Glutamatergic neuron (in vitro differentiated cells): ENCODE data around the gene MRPS23. TPM values are rescaled to one million over a fixed set of nuclear protein-coding genes. Genes with fewer than 3 reads are reported as not detected.

Experiments used
- DNase-seq: peaks from one replicate; pipeline ENCODE4 v3.0.0; 2022
- H3K27ac Mint-ChIP-seq: one replicate; pipeline ENCODE4 v1.8.0; 2020; ENCODE audit warnings: mild to moderate bottlenecking, mixed read lengths, inconsistent platforms; ENCODE audit not compliant: unreplicated experiment
- H3K27me3 Mint-ChIP-seq: one replicate; pipeline ENCODE4 v1.8.0; 2020; ENCODE audit warnings: mild to moderate bottlenecking, moderate library complexity, mixed read lengths, inconsistent platforms; ENCODE audit not compliant: unreplicated experiment
- H3K36me3 Mint-ChIP-seq: one replicate; pipeline ENCODE4 v1.8.0; 2020; ENCODE audit warnings: mild to moderate bottlenecking, mixed read lengths, inconsistent platforms; ENCODE audit not compliant: unreplicated experiment
- H3K4me1 Mint-ChIP-seq: one replicate; pipeline ENCODE4 v1.8.0; 2020; ENCODE audit warnings: mild to moderate bottlenecking, low read depth, mixed read lengths, inconsistent platforms; ENCODE audit not compliant: unreplicated experiment
- H3K4me3 Mint-ChIP-seq: one replicate; pipeline ENCODE4 v1.8.0; 2020; ENCODE audit warnings: mild to moderate bottlenecking, mixed read lengths, inconsistent platforms; ENCODE audit not compliant: unreplicated experiment
- H3K9me3 Mint-ChIP-seq: one replicate; pipeline ENCODE4 v1.8.0; 2020; ENCODE audit warnings: mild to moderate bottlenecking, moderate library complexity, mixed read lengths, inconsistent platforms; ENCODE audit not compliant: unreplicated experiment
- total RNA-seq: library from RNA; stranded (reverse); fragmentation: NEBNext Ultra II Directional; extraction: Animal tissue kit (Norgen Biotek cat#: 25700); gene quantifications from one replicate; pipeline ENCODE4 v1.2.1, GENCODE V29; 2021; ENCODE audit not compliant: unreplicated experiment
- TF ChIP-seq, protein P1 (sequence below): fragments of 200-600 bp; sonication (generic); IDR thresholded peaks from one replicate; pipeline ENCODE4 v1.5.0; 2021; ENCODE audit not compliant: partially characterized antibody, unreplicated experiment

The MRPS23 gene
- total RNA-seq, 1 donor from 2014 or later = 50.0 TPM

DNA sequence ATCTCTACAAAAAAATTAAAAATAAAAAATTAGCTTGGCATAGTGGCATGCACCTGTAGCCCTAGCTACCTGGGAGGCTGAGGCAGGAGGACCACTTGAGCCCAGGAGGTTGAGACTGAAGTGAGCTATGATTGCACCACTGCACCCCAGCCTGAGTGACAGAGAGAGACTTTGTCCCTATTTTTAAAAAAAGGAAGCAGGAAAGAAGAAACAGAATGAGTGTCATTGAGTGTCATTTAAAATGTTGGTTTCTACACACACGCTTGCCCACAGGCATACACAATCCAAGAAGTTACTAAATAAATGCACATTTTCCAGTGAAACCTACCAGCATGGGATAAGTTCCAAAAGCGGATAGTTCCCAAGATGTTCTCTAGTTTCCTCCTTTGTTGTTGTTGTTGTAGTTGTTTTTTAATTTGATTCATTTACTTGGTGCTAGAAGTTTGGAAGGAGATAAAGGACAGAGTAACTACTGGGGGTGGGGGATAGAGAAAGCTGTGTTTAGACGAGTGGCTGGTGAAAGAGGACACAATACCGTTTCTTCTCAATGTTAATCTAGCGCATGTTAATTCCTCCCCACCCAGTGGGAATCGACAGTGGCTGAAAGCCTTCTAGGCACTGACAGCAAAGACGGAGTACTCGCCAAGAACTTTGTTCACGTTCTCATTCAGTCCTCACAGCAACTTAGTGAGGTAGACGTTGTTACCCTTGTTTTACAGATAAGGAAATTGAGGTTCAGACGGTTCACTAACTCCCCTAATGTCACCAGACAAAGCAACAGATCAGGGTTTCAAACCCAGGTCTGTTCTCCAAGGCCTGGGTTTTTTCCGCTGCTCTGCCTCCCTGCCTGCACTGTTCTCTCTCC, 17.3 kb downstream of the MRPS23 start:
- Mint-ChIP-seq H3K4me3 (no peak overlapping the region), H3K9me3 (peaks cover 3% of the 10 kb centered on the region), H3K36me3 (no peaks in the 10 kb centered on the region), H3K4me1 (peaks cover 18% of the 10 kb centered on the region), H3K27me3 (peaks cover 5% of the 10 kb centered on the region), H3K27ac (no peak overlapping the region)
- TF ChIP-seq, protein P1, sequence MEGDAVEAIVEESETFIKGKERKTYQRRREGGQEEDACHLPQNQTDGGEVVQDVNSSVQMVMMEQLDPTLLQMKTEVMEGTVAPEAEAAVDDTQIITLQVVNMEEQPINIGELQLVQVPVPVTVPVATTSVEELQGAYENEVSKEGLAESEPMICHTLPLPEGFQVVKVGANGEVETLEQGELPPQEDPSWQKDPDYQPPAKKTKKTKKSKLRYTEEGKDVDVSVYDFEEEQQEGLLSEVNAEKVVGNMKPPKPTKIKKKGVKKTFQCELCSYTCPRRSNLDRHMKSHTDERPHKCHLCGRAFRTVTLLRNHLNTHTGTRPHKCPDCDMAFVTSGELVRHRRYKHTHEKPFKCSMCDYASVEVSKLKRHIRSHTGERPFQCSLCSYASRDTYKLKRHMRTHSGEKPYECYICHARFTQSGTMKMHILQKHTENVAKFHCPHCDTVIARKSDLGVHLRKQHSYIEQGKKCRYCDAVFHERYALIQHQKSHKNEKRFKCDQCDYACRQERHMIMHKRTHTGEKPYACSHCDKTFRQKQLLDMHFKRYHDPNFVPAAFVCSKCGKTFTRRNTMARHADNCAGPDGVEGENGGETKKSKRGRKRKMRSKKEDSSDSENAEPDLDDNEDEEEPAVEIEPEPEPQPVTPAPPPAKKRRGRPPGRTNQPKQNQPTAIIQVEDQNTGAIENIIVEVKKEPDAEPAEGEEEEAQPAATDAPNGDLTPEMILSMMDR = no peak
- no peak for DNase-seq

DNA sequence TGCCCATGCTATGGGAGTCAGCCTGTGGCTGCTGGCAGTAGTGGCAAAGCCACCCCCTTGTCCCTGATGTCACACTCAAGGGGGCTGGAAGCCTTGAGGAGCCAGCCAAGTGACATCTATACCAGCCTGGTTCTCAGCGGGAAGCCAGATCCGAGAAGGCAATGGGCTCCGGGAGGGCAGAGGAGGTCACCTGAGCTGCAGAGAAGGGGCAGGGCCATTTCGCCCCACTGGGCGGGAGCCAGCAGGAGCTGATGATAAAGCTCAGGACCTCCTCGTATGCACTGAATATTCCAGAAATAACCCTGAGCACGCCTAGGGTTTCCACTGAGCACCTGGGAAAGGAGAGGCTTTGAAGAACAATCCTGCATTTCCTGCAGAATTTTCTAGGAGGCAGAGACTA, 19.0 kb downstream of the MRPS23 start:
- H3K4me1 Mint-ChIP-seq = peaks cover 18% of the 10 kb centered on the region
- no peak overlapping the region for H3K4me3 Mint-ChIP-seq
- TF ChIP-seq, protein P1 = no peak
- peaks cover 3% of the 10 kb centered on the region for H3K9me3 Mint-ChIP-seq
- peaks cover 5% of the 10 kb centered on the region for H3K27me3 Mint-ChIP-seq
- no peaks in the 10 kb centered on the region for H3K36me3 Mint-ChIP-seq
- DNase-seq = no peak
- H3K27ac Mint-ChIP-seq = no peak overlapping the region

DNA sequence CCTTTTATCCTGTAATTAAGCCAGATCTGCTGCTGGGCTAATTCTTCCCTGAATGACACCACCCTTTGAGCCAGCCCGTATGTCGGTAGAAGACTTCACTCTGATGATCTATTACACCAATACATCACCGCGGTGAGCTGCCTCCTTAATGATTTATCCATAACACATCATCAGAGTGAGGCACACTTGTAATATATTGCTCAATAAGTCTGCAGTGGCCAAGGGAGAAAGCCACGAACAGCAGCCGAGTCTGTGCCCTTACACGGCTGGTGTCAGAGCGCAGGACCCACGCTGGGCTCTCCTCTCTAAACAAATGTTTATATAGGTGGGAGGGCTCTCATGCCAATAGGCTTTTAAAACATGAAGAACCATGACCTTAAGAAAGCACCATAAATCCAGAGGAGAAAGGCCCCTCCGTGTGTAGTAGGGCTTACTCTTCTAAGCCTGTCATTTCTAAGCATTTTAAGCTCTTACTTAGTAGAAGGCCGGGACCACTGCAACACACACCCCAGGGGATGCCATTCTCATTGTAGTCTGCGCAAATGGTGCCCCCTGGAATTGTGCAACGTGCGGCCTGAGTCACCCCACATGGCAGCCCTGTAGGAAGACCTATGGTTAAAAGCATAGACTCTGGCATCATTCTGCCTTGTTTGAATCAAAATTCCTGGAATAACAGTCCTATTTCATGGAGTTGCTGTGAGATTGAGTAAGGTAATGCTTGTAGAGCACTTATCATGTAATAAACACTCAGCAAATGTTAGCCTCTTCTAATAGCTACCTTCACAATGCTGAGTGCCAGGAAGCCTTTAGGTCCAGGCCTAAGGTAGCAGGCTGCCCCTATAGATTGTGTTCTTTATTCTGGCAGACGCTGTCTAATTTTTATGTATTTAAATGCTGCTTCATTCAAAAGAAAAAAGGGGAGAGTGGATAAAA, 26.1 kb downstream of the MRPS23 start:
- Mint-ChIP-seq H3K4me1 (peaks cover 10% of the 10 kb centered on the region), H3K27ac (no peak overlapping the region), H3K4me3 (no peak overlapping the region), H3K27me3 (no peaks in the 10 kb centered on the region), H3K36me3 (no peaks in the 10 kb centered on the region), H3K9me3 (peaks cover 3% of the 10 kb centered on the region)
- DNase-seq = no peak
- TF ChIP-seq, protein P1 = no peak

DNA sequence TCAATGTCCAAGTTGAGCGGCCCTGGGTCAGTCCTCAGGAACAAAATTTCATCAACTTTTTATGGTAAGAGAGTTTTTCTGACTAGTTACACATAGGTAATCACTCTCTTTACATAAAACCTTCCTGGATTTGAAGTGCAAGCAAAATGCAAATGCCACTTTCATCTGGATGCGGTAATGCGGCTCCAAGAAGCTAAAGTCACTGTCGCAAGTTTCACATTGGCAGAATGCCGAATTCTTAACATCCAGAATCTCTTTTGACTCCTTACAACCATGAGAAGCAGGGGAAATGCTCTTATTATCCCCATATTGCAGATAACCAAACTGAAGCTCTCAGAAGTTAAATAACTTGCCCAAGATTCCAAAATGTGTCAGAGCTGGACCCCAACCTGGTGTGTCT, 30.0 kb downstream of the MRPS23 start:
- Mint-ChIP-seq H3K4me1 (peaks cover 6% of the 10 kb centered on the region), H3K4me3 (no peak overlapping the region), H3K36me3 (no peaks in the 10 kb centered on the region), H3K27ac (no peak overlapping the region), H3K27me3 (no peaks in the 10 kb centered on the region), H3K9me3 (peaks cover 3% of the 10 kb centered on the region)
- no peak for DNase-seq
- TF ChIP-seq, protein P1 = no peak
